Activated effector memory CD4-positive, alpha-beta T cell treated with anti-CD3 and anti-CD28 coated beads, Interleukin-2, amount 50 U/mL, for 16 hours (primary cell): ENCODE results near the gene LPAR3.

Experiments used
- DNase-seq: peaks from one replicate; pipeline ENCODE4 v3.0.0-alpha.2; 2020

LPAR3 gene

GRCh38 chr1:84823991-84824390, 69.0 kb downstream of the LPAR3 start:
- DNase-seq = no peak

GRCh38 chr1:84823511-84823910, 69.5 kb downstream of the LPAR3 start:
- no peak for DNase-seq

- DNase-seq = no peak
Observed at GRCh38 chr1:84810343-84810742, 82.7 kb downstream of the LPAR3 start.

- no peak for DNase-seq
Observed at GRCh38 chr1:84809023-84809422, 84.0 kb downstream of the LPAR3 start.

- DNase-seq = no peak
Observed at GRCh38 chr1:84803604-84804003, 89.4 kb downstream of the LPAR3 start.

- no peak for DNase-seq
Observed at GRCh38 chr1:84802567-84803232, 90.3 kb downstream of the LPAR3 start.

GRCh38 chr1:84800090-84801073, 92.6 kb downstream of the LPAR3 start:
- DNase-seq = no peak

- no peak for DNase-seq
Observed at GRCh38 chr1:84797603-84798002, 95.4 kb downstream of the LPAR3 start.

GRCh38 chr1:84795966-84796600, 96.9 kb downstream of the LPAR3 start:
- no peak for DNase-seq

- DNase-seq = no peak
Observed at GRCh38 chr1:84795213-84795612, 97.8 kb downstream of the LPAR3 start.

- no peak for DNase-seq
Observed at GRCh38 chr1:84792421-84792820, 100.6 kb downstream of the LPAR3 start.

GRCh38 chr1:84789014-84789413, 104.0 kb downstream of the LPAR3 start:
- DNase-seq = no peak

GRCh38 chr1:84785271-84786036, 107.6 kb downstream of the LPAR3 start:
- no peak for DNase-seq

- DNase-seq = no peak
Observed at GRCh38 chr1:84782881-84783280, 110.1 kb downstream of the LPAR3 start.

- peak; percentile 92 for DNase-seq
Observed at GRCh38 chr1:84781946-84782771, 110.8 kb downstream of the LPAR3 start.

- no peak for DNase-seq
Observed at GRCh38 chr1:84780000-84780716, 112.8 kb downstream of the LPAR3 start.

- no peak for DNase-seq
Observed at GRCh38 chr1:84776639-84777038, 116.4 kb downstream of the LPAR3 start.

- no peak for DNase-seq
Observed at GRCh38 chr1:84775535-84775920, 117.5 kb downstream of the LPAR3 start.

- no peak for DNase-seq
Observed at GRCh38 chr1:84774669-84775534, 118.1 kb downstream of the LPAR3 start.

- no peak for DNase-seq
Observed at GRCh38 chr1:84773933-84774497, 119.0 kb downstream of the LPAR3 start.
